ENCODE data around the gene YBEY.

Gene YBEY

DNA sequence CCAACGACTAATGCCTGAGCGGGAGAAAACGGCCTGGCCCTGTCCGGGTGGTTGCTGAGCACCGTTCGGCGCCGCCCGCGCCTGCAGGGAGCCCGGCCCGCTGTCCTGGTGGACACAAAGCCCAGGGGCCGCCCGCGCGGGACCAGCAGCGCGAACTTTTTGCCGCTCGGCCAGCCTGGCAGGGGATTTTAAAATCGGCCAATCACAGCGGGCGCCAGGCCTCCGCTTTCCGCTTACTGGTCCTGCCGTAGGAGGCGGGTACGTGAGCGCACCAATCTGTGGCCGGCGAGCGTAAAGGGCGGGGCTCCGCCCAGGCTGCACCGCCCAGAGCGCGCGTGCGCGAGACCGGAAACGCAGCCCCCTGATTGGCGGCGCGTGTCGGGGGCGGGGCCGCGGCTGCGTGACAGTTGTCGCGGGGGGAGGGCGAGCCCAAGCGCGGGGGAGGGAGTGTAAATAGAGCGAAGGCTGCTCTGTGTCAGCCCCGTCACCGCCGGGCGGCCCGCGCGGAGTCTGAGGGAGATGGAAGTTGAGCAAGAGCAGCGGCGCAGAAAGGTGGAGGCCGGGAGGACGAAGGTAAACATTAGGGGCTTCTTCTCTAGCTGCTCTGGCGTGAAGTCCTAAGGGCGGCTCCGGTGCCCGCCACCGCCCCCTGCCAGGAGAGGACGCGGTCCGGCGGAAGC is 37.7 kb downstream of the YBEY start, which contains the start of the genes C21orf58 and PCNT:
Gene C21orf58 (minus strand): TSS at position 161 of the 680 bp plus-strand sequence. CDS start 1,132 bp downstream, outside the sequence.
Gene PCNT (plus strand): TSS at position 447 of the 680 bp plus-strand sequence. CDS start 73 bp downstream, at position 520.
- TF ChIP-seq, protein P1, sequence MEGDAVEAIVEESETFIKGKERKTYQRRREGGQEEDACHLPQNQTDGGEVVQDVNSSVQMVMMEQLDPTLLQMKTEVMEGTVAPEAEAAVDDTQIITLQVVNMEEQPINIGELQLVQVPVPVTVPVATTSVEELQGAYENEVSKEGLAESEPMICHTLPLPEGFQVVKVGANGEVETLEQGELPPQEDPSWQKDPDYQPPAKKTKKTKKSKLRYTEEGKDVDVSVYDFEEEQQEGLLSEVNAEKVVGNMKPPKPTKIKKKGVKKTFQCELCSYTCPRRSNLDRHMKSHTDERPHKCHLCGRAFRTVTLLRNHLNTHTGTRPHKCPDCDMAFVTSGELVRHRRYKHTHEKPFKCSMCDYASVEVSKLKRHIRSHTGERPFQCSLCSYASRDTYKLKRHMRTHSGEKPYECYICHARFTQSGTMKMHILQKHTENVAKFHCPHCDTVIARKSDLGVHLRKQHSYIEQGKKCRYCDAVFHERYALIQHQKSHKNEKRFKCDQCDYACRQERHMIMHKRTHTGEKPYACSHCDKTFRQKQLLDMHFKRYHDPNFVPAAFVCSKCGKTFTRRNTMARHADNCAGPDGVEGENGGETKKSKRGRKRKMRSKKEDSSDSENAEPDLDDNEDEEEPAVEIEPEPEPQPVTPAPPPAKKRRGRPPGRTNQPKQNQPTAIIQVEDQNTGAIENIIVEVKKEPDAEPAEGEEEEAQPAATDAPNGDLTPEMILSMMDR (conservative IDR thresholded peaks at IDR 0.05; ENCODE audit: control insufficient read depth, insufficient read depth, low read depth, low read length) = no peak
- H3K4me3 ChIP-seq (ENCODE audit: control insufficient read depth, low read depth, low read length) = peak within 1 kb of the TSS; percentile 85
- DNase-seq (ENCODE audit: low read depth) = peak; percentile 96

- peak overlapping the region; percentile 85 for H3K4me3 ChIP-seq (ENCODE audit: control insufficient read depth, low read depth, low read length)
- TF ChIP-seq, protein P1 (conservative IDR thresholded peaks at IDR 0.05; ENCODE audit: control insufficient read depth, insufficient read depth, low read depth, low read length) = no peak
- DNase-seq (ENCODE audit: low read depth) = peak; percentile 69
Measured at GRCh38 chr21:46324390-46325072, 38.4 kb downstream of the YBEY start.

DNA sequence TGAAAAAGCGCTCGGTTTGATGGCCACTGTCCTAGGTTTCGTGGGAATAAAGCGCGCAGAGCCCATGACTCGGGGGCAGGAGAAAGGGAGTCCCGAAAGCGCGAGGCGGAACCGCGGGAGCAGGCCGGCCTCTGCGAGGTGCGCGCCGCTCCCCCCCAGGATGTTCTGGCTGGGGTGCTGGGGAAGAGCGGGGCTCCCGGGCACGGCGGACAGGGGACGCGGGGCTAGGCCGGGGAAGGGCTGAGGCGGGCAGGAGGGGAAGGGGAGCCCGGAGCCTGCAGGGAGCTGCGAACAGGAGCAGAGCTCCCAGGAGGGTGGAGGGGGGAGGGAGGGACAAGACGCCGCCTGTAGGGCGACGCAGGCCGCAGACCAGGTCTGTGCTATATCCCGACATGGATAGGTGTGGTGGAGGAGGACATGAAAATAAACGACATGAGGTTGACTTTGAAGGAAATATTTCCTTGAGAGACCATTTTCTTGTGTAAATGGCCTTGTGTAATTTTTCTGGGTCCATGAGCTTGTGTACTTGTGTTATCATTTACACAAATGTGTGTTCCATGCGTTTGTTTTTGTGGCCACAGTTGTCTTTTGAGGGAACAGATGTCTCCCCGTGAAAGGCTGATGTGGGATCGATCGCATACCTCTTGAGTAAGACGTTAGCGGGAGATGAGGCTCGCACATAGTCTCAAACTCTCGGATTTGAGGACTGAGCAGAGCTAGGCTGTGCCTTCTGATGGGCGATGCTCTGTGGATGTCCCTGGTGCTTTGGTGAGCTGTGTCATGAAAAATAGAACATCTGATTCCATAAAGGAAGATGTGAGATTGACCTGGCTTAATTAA is 39.2 kb downstream of the YBEY start:
- TF ChIP-seq, protein P1 (conservative IDR thresholded peaks at IDR 0.05; ENCODE audit: control insufficient read depth, insufficient read depth, low read depth, low read length) = peak; percentile 31
- DNase-seq (ENCODE audit: low read depth) = peak; percentile 40
- peak overlapping the region; percentile 65 for H3K4me3 ChIP-seq (ENCODE audit: control insufficient read depth, low read depth, low read length)

GRCh38 chr21:46326110-46326703 is 40.1 kb downstream of the YBEY start:
- no peak overlapping the region for H3K4me3 ChIP-seq (ENCODE audit: control insufficient read depth, low read depth, low read length)
- TF ChIP-seq, protein P1 (conservative IDR thresholded peaks at IDR 0.05; ENCODE audit: control insufficient read depth, insufficient read depth, low read depth, low read length) = no peak
- no peak for DNase-seq (ENCODE audit: low read depth)

DNA sequence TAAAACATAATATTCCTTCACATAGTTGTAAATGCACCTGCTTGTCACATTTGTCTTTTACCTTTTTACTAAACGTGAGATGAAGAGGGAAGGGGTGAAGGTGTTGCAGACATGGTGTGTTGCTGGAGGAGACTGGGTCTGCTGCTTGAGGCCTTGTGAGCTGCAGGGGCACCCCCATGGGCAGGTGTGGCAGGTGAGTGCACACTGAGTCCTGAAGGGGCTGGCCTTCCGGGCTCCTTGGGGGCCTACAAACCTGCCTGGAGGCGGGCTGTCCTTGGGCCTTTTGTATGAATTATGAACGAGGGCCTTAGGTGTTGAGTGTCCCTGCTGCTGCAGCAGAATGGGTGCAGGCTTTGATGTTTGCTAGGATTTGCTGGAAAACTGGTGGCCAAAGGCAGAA is 41.6 kb downstream of the YBEY start:
- TF ChIP-seq, protein P1 (conservative IDR thresholded peaks at IDR 0.05; ENCODE audit: control insufficient read depth, insufficient read depth, low read depth, low read length) = no peak
- no peak for DNase-seq (ENCODE audit: low read depth)
- no peak overlapping the region for H3K4me3 ChIP-seq (ENCODE audit: control insufficient read depth, low read depth, low read length)

GRCh38 chr21:46328151-46328550 is 42.0 kb downstream of the YBEY start:
- H3K4me3 ChIP-seq (ENCODE audit: control insufficient read depth, low read depth, low read length) = no peak overlapping the region
- DNase-seq (ENCODE audit: low read depth) = no peak
- TF ChIP-seq, protein P1 (conservative IDR thresholded peaks at IDR 0.05; ENCODE audit: control insufficient read depth, insufficient read depth, low read depth, low read length) = no peak
